HG02623 (cell line): ENCODE data around the gene RTN4RL1.

ENCODE experiments used
- ATAC-seq: cut with Tn5 transposase; IDR thresholded peaks from one replicate; pipeline ENCODE4 v1.9.1; 2021; ENCODE audit warnings: moderate library complexity; ENCODE audit not compliant: unreplicated experiment

The RTN4RL1 gene

DNA sequence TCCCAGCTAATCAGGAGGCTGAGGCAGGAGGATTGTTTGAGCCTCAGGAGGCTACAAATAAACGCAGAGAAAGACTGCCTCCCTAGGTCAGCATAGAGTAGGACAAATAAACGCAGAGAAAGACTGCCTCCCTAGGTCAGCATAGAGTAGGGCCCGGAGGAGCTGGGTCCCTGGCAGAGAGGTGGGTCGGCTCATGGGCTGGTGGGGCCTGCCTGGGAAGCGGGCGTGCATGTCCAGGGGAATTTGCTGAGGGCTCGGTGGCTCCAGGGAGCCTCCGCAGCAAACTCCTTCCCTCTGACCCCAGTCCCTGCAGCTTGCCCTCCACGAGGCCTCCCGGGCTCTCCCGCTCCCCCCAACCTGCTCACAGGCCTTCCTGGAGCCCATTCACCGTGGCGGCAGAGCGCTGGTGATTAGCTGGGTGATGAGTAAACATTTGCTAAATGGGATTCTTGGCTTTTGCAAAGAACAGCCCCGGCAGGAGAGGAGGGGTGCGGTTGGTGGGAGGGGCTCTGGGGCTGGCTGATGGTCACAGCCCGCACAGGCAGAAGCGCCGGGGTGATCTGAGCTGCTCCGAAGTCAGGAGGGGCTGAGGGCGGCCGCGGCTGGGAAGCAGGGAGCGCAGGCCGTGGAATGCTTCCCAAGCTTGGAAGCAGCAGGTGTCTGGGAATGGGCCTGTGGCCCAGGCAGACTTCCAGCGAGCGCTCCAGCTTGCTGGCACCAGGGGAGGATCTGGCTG lies 93.1 kb downstream of the RTN4RL1 start:
- no peak for ATAC-seq

DNA sequence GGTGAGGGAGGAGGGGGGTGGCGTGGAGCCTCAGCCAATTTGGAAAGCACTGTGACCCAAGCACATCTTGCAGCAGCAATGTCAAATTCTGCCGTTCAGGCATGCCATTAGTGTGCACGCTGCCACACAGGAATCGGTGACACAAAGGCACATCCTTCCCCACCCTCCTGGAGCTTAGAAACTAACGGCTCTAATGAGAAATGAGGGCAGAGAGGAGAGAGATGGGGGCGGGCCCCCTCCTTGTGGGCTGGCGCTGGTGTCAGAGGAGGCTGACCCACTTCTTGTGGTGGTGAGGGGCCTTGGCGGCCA lies 94.8 kb downstream of the RTN4RL1 start:
- no peak for ATAC-seq

DNA sequence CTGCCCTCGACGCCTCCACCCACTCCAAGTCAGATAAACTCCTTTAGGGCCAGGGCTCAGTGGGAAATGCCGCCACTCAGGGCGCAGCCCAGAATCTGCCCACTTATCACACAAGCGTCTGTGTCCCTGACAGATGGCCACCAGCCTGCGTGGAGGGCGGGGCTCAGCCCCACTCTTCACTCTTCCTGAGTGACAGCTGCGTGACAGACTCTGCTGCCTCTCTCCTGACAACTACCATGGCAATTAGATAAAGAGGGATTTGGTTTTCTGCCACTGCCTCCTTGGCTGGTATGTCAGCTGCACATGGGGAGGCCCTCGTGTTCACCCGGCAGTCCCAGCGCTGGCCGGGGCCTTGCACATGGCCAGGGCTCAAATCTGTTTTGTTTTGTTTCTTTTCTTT lies 96.2 kb downstream of the RTN4RL1 start:
- ATAC-seq: no peak

DNA sequence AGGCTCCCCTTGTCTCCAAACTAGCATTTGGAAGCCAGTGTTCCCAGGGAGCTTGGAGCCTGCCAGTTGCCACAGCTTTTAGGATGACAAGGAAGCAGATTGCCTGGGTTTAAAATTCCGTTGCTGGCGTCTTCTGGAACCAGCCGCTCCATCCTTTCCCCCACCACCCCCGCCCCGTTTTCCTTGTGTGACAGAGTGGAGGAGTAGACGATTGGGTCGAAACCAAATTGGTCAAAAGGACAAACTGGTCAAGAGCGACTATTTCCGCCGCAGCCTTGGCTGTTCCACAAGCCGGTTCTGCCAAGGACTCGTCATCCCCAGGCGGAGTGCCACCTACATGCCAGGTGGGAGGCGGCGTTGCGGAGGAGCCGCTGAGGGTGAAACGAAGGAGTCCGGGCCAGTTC lies 104.2 kb downstream of the RTN4RL1 start:
- no peak for ATAC-seq

DNA sequence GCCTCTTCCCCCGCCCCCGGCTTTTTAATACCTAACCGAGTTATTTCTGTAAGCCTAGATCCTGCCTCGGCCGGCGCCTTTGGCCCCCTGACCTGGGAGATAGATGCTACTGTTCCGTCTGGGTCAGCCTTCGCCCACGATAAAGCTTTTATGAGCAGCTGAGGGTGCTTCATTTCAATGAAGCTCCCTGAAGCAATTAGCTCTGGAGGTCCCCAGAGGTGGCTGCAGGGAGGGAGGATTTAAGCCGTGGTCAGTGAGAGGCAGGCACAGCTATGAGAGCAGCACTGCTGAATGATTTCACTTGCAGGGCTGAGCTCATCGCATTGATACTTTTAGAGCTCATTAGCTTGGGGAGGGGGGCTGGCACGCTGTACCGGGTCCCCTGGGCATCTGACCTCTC lies 105.9 kb downstream of the RTN4RL1 start:
- no peak for ATAC-seq

DNA sequence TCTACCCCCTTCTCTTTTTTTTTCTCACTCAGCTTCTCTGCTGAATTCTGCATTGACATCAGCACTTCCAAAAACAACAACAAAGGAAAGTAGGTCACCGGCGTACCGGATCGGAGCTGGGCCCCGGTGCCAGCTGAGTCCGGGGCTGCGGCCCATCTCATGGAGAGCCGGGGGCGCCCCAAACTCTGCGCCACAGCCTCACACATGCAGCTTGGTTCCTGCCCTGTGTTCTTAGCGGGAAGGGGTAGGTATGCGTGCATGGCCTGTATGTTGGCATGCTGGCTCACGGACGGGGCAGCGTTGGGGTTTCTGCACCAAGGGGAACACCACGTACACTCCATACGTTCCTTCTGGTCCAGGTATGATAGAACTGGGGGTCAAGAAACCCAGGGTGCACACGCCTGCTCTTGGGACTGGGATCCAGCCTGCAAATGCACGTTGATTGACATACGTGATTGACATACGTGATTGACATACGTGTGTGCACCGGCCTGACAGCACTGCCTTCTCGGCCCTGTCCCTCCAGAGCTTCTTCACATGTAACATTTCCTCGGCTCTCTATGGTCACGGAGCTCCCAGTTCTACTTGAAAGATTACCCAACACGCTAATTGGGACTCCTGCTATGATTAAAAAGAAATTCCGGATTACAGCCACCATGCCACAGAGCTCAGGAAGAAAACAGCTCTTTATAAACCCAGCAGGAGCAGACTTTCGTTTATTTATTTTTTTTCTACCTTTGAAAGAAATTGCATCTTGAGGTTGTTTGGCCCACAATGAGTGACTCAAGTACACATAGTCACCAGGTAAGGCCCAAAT lies 106.6 kb downstream of the RTN4RL1 start:
- ATAC-seq: no peak

DNA sequence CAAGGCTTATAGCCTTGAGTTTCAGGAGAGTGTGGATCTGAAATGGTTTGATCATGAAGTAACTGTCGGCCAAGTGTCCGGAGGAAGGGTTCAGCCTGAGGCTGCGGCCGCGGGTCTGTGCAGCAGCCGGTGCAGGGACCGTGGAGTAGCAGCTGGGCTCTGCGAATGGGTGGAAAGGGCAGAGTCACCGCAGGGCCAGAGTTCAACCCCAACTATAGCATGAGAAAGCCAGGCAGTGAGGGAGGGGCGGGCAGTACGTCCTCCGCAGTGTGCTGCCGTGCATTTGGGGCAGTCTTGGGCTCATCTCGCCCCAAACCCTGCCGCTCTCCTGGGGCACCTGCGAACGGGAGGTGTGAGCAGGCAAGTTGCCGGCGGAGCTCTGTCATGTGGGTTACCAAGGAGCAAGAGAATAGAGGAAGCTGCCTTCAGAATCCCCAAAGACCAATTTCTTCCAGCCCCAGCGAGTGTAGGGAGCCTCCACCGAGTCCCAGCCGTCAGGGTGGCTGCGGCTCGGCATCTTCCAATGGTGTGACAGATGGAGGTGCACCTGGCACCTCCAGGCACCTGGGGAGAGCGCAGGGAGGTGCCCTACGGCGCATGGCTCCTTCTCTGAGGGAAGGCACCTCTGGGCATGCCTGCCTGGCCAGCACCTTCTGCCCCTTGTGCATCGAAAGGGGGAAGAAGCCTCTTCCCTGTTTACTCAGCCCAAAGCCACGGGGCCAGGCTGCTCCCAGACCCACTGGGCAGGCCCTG lies 108.0 kb downstream of the RTN4RL1 start:
- no peak for ATAC-seq

DNA sequence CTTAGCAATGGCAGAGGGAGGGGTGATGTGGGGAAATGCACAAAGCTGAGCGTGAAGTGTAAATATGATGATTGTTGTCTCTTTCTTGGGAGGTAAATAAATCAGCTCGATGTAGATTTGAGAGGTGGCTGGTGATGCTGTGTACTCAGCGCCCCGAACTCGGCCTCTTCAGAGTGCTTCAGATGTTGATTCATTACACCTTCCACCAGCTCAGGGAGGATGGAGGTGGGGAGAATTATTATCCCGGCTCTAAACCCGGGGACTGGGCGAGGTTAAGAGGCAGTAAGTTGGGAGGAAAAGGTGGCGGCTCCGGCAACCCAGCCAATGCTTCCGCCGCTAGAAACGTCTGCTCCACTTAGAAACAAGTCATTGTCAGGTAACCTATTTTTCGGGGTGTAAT lies 108.8 kb downstream of the RTN4RL1 start:
- ATAC-seq: no peak

DNA sequence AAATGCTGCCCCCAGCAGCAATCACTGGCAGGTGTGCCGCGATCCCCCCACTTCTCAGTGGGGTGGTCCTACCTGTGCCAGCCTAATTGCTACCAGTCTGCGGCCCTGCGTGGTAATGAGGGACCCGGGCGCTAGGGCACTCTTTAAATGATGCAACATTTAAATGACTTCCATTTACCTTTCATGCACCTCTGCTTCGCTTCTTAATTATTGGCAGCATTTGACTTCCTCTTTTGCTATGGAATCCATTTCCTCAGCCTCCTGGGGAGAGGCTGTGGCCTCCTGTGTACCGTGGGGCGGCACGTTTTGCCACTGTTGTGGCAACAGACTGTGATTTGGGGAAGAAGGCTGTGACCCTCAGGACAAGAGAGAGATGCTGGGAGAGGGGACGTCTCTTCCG lies 109.2 kb downstream of the RTN4RL1 start:
- no peak for ATAC-seq

DNA sequence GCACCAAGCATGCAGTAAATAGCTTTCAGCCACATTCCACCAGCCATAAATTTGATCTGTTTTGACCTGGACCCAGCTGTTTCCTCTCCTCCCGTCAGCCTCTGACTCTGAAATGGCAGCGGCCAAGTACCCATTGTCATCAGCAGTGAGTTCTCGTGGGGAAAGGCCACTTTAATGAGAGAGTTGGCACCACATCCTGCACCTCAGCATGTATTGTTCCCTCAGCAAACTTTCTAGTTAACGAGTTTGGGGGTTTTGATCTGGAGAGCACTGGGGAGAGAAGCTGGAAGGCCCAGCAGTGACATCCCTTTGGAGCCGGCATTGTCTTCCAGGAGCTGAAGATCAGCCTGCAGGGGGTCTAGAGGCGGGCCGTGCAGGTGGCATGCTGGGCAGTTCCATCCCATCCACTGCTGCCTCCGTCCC lies 110.5 kb downstream of the RTN4RL1 start:
- no peak for ATAC-seq

DNA sequence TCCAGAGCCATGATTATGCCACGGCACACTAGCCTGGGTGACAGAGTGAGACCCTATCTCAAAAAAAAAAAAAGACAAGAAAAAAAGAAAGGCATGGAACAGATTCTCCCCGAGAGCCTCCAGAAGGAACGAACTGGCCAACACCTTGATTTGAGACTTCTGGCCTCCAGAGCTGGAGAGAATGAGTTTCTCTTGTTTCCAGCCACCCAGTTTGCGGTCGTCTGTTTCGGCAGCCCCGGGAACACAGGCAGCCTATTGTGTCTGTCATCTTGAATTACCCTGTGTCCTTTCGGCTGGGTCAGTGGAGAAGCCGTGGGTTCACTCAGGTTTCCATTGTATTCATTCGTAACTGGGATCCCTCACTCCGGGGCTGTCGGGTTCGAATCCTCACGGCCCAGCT lies 111.4 kb downstream of the RTN4RL1 start:
- ATAC-seq: no peak

DNA sequence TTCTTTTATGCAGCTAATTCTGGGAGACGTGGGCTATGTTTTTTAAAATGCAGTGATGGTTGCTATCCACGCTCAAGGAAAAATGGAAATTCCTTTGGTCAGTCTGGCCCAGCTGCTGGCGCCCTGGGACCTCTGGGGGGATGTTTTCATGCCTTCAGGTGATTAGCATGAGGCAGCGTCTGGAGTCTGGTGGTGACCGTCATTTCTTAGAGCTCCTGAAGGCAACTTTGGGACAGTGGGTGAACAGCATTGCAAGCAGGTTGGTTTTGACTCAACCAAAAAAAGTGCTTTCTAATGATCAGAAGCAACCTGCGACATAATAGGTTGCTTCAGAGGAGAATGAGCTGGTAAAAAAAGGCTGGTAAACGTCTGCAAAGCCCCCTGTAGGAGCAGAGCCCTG lies 113.0 kb downstream of the RTN4RL1 start:
- ATAC-seq: no peak

DNA sequence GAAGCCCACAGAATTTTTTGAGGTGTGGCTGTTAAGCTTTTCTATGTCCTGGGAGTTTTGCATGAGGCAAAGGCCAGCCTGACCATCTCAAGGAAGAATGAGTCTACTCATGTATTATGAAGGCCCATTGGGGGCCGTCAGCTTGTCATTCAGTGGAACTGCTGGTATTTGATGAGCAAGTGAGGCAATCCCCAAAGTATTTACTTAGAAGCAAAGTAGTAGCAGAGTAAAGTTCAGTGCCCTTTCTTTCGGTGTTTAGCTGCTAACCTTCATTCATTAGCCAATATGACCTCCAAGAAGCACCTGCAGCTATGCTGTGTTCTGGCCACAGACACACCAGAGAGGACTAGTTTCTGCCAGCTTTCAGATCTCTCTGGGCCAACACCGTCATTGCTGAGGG lies 115.1 kb downstream of the RTN4RL1 start:
- ATAC-seq: no peak

DNA sequence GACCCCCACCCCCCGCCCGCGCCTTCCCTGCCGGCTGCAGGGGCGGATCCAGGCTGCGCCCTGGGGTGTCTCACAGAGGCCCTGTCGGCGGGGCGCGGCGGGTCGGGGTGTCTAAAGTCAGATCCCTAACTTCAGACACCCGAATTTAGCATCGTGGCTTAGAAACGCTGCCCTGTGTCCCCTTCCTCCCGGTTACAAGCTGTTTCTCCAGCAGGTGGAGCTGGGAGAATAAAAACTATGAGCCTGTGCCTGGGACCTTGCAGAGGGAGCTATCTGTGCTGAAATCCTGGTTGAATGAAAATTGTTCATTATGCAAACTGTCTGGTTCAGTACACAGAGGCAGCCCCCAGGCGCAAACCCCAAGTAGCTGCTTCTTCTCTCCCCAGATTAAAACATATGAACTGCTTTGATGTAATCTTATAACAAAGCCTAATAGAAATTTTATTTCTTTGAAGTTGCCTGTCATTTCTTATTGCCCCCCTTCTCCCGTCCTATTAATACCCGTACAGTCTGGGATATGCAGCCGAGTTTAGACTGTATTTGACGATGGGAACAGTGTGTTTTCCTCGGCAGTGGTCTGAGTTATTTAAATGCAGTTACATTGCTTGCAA lies 116.3 kb downstream of the RTN4RL1 start:
- ATAC-seq: no peak

DNA sequence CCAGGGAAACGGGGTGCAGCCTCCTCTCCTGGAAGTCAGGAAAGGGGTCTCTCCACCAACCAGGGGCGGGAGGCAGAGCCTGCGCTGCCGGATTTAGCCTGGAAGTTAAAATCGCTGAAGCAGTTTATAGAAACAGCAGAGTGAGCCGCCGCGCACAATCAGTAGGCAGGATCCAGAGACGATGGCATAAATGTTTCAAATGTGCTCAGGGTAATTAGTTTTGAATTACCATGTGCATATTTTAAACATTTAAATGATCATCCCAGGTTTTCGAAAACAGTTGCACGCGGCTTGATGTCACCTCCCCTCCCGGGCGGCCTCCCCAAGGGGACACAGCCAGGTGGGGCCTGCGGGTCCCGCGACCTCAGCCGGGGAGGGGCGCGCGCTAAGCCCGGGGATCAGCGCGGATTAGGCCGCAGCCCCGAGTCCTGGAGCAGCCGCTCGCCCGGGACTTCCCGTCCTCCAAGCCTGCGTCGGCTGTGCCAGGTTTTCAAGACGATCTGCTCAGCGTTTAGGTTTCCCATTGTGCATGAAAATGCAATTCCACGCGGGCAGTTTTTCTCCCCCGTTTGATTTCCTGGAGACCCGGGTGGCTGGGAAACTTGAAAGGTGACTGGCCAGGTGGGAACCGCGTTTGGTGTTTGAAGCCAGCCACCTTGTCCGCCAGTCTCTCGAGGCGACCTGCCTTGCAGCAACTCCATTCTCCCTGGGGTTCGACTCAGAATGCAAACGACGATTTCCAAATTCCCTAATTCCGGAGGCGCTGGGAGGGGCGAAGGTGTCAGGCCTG lies 117.0 kb downstream of the RTN4RL1 start:
- ATAC-seq: no peak

DNA sequence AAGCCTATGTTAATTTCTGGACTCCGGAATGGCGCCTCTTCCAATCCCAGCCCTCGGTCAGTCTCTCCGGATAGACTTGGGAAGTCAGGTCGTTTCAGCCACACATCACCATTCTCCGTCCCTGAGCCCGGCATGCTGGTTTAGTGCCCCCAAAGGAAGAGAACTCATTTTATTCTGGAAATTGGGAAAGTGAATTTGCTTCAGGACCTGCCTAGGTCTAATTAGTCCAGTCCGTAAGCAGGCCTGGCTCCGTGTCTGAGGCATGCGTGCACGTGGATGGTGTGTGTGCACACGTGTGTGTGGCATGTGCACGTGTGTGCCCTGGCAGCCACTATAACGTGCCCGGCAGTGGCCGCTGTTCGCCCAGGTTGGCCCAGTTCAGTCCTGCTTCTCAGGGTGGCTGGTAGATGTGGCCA lies 117.9 kb downstream of the RTN4RL1 start:
- no peak for ATAC-seq

DNA sequence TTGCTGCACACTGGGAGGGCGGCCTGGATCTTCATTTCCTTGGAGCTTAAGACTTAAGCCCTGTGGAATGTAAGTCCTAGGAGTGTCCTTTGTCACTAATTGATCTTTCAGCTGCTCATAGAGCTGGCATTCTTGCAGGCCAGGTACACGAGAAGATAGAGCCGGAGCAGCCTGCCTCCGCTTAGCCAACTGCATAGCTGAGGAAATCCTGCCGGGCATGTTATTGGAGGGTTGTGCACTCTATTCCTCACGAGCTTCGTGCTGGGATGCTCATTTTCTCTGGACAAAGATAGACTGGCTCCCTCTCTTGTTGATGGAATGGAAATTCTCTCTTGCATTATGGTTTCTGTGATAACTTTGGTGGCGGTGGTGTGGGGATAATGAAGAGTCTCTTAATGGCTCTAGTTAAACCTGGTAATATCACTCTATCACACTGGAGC lies 118.5 kb downstream of the RTN4RL1 start:
- no peak for ATAC-seq

DNA sequence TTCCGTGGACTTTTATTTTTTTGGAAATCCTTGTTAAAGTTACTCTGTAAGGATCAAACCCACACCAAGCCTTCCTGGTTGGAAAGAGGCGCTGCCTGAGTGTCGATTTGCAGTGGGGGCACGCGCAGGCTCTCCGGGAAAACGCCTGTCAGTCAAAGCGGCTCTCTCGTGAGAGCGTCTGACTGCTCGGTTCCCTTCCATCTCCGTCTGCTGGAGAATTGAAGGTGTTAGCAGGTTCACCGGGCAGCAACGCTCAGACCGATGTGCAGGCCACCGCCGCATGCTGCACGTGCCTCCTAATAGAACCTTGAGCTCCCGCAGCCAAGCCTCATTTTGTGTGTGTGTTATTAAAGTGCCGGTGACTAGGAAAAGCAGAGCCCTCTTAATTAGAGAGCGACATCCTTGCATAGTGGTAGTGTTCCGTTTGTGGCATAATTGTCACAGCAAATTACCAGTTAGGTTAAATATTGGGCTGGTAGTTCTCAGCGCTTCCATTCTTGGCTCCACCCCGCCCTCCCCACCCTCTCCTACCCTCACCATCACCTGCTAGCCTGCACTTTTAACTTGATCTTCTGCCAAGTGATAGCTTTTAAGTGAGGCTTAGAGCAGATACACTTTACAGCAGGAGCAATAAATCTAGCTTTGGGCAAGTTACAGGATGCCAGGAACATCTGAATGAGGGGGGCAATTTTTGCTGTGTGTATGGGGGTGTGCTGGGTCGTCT lies 119.8 kb downstream of the RTN4RL1 start:
- ATAC-seq: no peak

DNA sequence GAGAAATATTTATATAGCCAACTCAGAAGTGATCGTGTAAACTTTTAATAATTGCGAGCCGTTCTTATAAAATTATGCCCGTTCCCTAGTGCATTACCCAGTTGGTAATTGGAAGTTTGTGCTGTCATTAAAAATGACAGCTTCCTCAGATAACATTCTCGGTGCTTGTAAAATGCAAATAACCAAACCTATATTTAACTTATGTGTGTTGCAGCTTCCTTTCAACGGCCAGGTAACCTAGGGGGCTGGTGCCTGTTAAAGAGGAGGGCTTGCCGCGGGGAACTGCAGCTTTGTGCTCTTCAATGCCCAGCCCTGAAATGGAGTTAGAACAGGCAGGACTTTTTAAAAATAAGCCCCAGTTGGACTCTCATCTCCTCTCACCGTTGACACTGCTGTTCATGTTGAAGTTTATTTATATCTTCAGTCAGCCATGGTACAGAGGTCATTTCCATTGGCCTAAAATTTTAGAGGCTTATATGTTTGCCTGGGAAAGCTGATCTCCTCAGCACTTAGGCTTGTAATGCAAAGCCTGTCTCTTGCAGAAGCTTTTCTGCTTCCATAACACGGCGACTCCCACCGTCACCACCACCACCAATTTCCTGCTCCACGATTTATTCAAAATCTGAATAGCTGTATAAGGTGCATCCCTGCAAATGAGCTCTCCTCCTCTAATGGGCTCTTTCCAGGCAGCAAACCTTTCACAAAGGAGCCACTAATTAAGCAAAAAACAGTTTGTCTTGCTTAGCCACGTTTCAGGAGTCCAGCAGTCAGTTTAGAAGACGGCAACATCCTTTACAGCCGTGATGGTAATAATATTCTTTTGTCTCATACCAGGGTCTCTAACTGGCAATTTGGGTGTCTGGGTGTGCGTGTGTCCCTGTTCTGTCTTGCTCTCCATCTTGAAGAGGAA lies 120.6 kb downstream of the RTN4RL1 start:
- ATAC-seq: no peak
